Prostate gland (tissue), 2 donors: ENCODE data around the gene EREG.

Experiments
- CTCF ChIP-seq, 4 experiments: fragments of 200-600 bp in 2 of 4; fragments of 450-650 bp in 2 of 4; sonication (generic) in 2 of 4; IDR thresholded peaks; 1 replicate in 3 of 4; 2 replicates in 1 of 4; pipeline ENCODE4 v1.5.1; 2016 to 2019; ENCODE audit warnings: antibody characterized with exemption in 4 of 4, mild to moderate bottlenecking in 2 of 4, moderate library complexity in 2 of 4
- POLR2A ChIP-seq: fragments of 450-650 bp; IDR thresholded peaks from one replicate; pipeline ENCODE4 v1.6.1; 2016; ENCODE audit warnings: antibody characterized with exemption, mild to moderate bottlenecking

GRCh38 chr4:74365761-74366160 lies 816 bp downstream of the EREG start:
- no peak for TF ChIP-seq POLR2A
- TF ChIP-seq CTCF (IDR thresholded peaks at IDR 0.05), result no peak
